Measurements from ENCODE around the gene YPEL1. TPM values are rescaled to one million over a fixed set of nuclear protein-coding genes. Genes with fewer than 3 reads are reported as not detected.
"Not testable (repeated sequence)": the region's sequence is repeated elsewhere in the genome, so short reads cannot be mapped to it uniquely, and the experiment has no call there.

Gene YPEL1
- total RNA-seq, 5 donors from 2014 or later (not counting 1 experiment from before 2014, with no cell fraction given) = 8.2 to 12.6 (median 9.9) TPM

DNA sequence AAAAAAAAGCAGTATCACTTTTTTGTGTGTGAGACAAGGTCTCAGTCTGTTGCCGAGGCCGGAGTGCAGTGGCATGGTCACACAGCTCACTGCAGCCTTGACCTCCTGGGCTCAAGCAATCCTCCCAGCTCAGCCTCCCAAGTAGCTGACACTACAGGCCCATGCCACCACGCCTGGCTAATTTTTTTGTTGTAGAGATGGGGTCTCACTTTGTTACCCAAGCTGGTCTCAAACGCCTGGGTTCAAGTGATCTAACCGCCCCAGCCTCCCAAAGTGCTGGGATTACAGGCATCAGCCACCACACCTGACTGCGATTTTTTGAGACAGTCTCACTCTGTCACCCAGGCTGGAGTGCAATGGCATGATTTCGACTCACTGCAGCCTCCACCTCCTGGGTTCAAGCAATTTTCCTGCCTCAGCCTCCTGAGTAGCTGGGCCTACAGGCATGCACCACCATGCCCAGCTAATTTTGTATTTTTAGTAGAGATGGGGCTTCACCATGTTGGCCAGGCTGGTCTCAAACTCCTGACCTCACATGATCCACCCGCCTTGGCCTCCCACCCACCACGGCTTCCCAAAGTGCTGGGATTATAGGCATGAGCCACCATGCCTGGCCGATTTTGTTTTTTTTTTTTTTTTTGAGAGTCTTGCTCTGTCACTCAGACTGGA lies 15.3 kb downstream of the YPEL1 start:
- H3K9me3 Mint-ChIP-seq; H3K27me3 ChIP-seq (replicated peaks in 1 of 2; ENCODE audit: control insufficient read depth in 2 of 2, extremely low read depth in 1 of 2, insufficient read depth in 2 of 2, low read length in 1 of 2); H3K4me1 ChIP-seq (ENCODE audit: control insufficient read depth in 1 of 2, extremely low read depth in 1 of 2, insufficient read depth in 2 of 2, low read length in 2 of 2); H3K27ac ChIP-seq (ENCODE audit: low read length); H3K4me3 ChIP-seq (ENCODE audit: control insufficient read depth in 1 of 2, extremely low read depth in 1 of 2, low read length in 1 of 2); H3K36me3 ChIP-seq (ENCODE audit: control insufficient read depth in 2 of 2, extremely low read depth in 1 of 2, insufficient read depth in 1 of 2, low read length in 1 of 2); H3K4me1 Mint-ChIP-seq; ATAC-seq (replicated peaks in 1 of 4); H3K4me3 Mint-ChIP-seq; H3K27ac Mint-ChIP-seq; H3K9me3 ChIP-seq; H3K36me3 Mint-ChIP-seq; CTCF ChIA-PET; POLR2A ChIA-PET; H3K27me3 Mint-ChIP-seq; DNase-seq: not testable (repeated sequence)
- WGBS (ENCODE audit: insufficient coverage) = 100% methylated on average over 4 of the region's 10 CpGs

GRCh38 chr22:21719024-21719423 lies 16.6 kb downstream of the YPEL1 start:
- Mint-ChIP-seq H3K36me3 (peaks cover 2% of the 10 kb centered on the region), H3K4me1 (peaks cover 0 to 7% (median 0%) of the 10 kb centered on the region in 3 donors), H3K27ac (peak overlapping the region in 1 of 2 donors; percentile 40), H3K9me3 (no peaks in the 10 kb centered on the region), H3K4me3 (no peak overlapping the region), H3K27me3 (no peaks in the 10 kb centered on the region)
- ATAC-seq (replicated peaks in 1 of 4) (no peak), DNase-seq (no peak)
- Histone ChIP-seq H3K27me3 (replicated peaks in 1 of 2; ENCODE audit: control insufficient read depth in 2 of 2, extremely low read depth in 1 of 2, insufficient read depth in 2 of 2, low read length in 1 of 2) (no peaks in the 10 kb centered on the region), H3K27ac (ENCODE audit: low read length) (no peak overlapping the region), H3K9me3 (no peaks in the 10 kb centered on the region), H3K4me1 (ENCODE audit: control insufficient read depth in 1 of 2, extremely low read depth in 1 of 2, insufficient read depth in 2 of 2, low read length in 2 of 2) (no peaks in the 10 kb centered on the region), H3K4me3 (ENCODE audit: control insufficient read depth in 1 of 2, extremely low read depth in 1 of 2, low read length in 1 of 2) (no peak overlapping the region), H3K36me3 (ENCODE audit: control insufficient read depth in 2 of 2, extremely low read depth in 1 of 2, insufficient read depth in 1 of 2, low read length in 1 of 2) (no peaks in the 10 kb centered on the region)
- ChIA-PET CTCF (interaction anchor here in 1 of 2 donors (0.6 kb wide), 1 partner anchor 14 kb away, joined by 3 read pairs; no protein-coding TSS in a partner anchor), POLR2A (interaction anchor here in 1 of 2 donors (0.6 kb wide), 1 partner anchor 706 kb away, joined by 15 read pairs; no protein-coding TSS in a partner anchor)
- 86% methylated on average over 1 of the region's 4 CpGs for WGBS (ENCODE audit: insufficient coverage)

DNA sequence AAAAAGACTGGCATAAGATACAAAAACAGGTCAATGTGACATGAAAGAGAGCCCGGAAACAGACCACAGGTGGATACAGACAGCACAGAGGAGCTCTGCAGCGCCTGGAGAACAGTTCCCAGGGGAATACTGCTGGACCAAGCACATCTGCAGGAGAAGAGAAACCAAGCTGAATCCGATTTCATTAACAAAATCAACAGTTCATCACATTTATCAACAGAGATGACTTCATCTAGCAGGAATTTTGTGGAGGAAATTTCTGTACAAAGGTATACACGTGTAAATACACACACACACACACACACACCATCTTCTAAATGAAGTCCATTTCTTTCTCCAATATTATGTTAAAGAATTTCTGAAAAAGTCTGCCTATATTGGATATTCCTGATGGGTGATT lies 17.1 kb downstream of the YPEL1 start:
- Histone ChIP-seq H3K4me3 (ENCODE audit: control insufficient read depth in 1 of 2, extremely low read depth in 1 of 2, low read length in 1 of 2) (no peak overlapping the region), H3K27me3 (replicated peaks in 1 of 2; ENCODE audit: control insufficient read depth in 2 of 2, extremely low read depth in 1 of 2, insufficient read depth in 2 of 2, low read length in 1 of 2) (no peaks in the 10 kb centered on the region), H3K27ac (ENCODE audit: low read length) (no peak overlapping the region), H3K9me3 (no peaks in the 10 kb centered on the region), H3K36me3 (ENCODE audit: control insufficient read depth in 2 of 2, extremely low read depth in 1 of 2, insufficient read depth in 1 of 2, low read length in 1 of 2) (no peaks in the 10 kb centered on the region), H3K4me1 (ENCODE audit: control insufficient read depth in 1 of 2, extremely low read depth in 1 of 2, insufficient read depth in 2 of 2, low read length in 2 of 2) (no peaks in the 10 kb centered on the region)
- Mint-ChIP-seq H3K36me3 (peaks cover 2% of the 10 kb centered on the region), H3K27me3 (no peaks in the 10 kb centered on the region), H3K4me1 (peaks cover under 1 to 8% (median 2%) of the 10 kb centered on the region in 3 donors), H3K4me3 (no peak overlapping the region), H3K9me3 (no peaks in the 10 kb centered on the region), H3K27ac (no peak overlapping the region)
- ChIA-PET CTCF (no interaction called here), POLR2A (no interaction called here)
- DNase-seq (no peak), ATAC-seq (replicated peaks in 1 of 4) (no peak)
- WGBS (ENCODE audit: insufficient coverage) = 100% methylated on average over 1 of the region's 4 CpGs

DNA sequence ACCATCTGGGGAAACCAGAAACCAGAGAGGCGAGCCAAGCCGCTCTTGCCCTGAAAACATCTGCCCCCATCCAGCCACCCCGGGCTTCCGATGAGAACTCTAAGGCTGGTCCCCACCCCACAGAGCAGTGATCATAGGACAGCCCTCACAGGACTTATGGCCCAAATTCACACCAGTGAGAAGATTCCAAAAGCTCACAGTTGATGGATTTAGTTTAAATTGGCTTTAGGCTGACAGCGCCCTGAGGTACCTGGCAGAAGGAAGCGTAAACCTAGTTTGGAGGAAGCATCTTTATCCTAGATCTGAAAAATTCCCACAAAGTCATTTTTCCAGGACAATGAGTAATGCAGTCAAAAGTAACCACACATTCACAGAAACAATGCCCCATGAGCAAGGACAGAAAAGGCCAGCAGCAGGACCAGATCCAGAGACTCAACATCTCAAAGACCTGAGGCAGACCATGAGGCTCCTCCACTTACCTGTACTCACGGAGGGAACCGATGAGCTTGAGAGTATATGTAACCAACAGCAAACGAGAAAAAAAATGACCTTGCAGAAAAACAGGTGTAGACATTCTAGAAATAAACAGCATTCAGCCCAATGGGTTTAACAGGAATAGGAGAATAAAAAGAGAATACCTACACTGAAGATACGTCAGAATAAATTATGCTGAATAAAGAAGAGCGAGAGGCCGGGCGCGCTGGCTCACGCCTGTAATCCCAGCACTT lies 19.0 kb downstream of the YPEL1 start:
- H3K36me3 ChIP-seq (ENCODE audit: control insufficient read depth in 2 of 2, extremely low read depth in 1 of 2, insufficient read depth in 1 of 2, low read length in 1 of 2); H3K4me3 Mint-ChIP-seq; H3K4me1 ChIP-seq (ENCODE audit: control insufficient read depth in 1 of 2, extremely low read depth in 1 of 2, insufficient read depth in 2 of 2, low read length in 2 of 2); CTCF ChIA-PET; H3K9me3 ChIP-seq; H3K27ac Mint-ChIP-seq; H3K4me3 ChIP-seq (ENCODE audit: control insufficient read depth in 1 of 2, extremely low read depth in 1 of 2, low read length in 1 of 2); ATAC-seq (replicated peaks in 1 of 4); H3K36me3 Mint-ChIP-seq; H3K27ac ChIP-seq (ENCODE audit: low read length); DNase-seq; POLR2A ChIA-PET; H3K9me3 Mint-ChIP-seq; H3K27me3 ChIP-seq (replicated peaks in 1 of 2; ENCODE audit: control insufficient read depth in 2 of 2, extremely low read depth in 1 of 2, insufficient read depth in 2 of 2, low read length in 1 of 2); H3K27me3 Mint-ChIP-seq: not testable (repeated sequence)
- 97% methylated on average over 6 of the region's 15 CpGs for WGBS (ENCODE audit: insufficient coverage)
- peaks cover 7 to 15% (median 7%) of the 10 kb centered on the region in 3 donors for H3K4me1 Mint-ChIP-seq

DNA sequence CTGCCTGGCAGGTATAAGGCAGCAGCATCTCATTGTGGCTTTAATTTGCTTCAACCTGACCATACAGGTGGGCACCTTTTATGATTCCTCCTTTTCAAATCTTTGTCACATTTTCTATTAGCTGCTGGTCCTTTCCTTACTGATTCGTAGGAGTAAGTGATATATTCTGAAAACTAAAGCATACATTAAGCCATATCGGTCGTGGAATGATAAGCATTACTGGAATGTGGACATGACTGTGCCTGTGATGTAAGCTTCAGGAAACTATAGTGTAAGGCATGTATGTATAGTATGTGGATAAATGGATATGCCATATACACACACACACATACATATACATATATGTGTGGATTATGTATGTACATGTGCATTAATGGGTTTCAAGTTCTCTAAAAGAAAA lies 20.8 kb downstream of the YPEL1 start:
- no peak overlapping the region for H3K4me3 Mint-ChIP-seq

DNA sequence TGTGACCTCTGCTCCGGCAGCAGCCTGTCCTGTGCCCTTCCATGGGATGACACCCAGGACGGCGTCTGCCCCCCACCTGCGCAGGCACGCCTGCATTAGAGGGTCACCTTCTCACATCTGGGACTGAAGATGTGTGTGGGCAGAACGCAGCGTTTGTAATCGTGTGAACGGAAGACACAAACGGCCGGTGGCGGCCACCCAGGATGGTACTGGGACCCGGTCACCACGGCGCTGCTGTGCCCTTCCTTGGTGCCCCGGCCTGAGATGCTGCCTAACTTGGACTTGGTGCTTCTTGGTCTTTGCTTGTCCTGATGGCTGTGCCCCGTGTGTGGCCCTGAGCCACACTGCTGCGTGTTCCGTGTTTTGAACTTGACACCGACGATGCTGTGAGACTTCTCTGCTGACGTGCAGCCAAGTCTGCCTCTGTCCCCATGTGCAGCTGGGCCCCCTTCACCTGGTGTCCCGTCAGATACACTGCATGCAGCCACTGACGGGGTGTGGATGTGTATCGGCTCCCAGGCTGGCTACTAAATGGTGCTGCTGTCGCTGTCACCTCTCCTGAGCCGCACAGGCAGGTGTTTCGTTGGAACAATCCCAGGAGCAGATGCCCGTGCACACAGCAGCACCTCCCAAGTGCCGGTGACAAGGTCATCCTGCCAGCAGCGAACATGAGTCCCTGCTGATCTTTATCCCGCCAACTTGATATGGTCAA lies 21.4 kb downstream of the YPEL1 start:
- POLR2A ChIA-PET = no interaction called here
- no peaks in the 10 kb centered on the region for H3K27me3 ChIP-seq (replicated peaks in 1 of 2; ENCODE audit: control insufficient read depth in 2 of 2, extremely low read depth in 1 of 2, insufficient read depth in 2 of 2, low read length in 1 of 2)
- WGBS (ENCODE audit: insufficient coverage) = 95% methylated on average over 31 of the region's 32 CpGs

More for the DNA sequence above, 20.8 kb downstream of the YPEL1 start:
- no CpG with 5 or more reads among the region's 3 CpGs for WGBS (ENCODE audit: insufficient coverage)
- Histone ChIP-seq H3K4me1 (ENCODE audit: control insufficient read depth in 1 of 2, extremely low read depth in 1 of 2, insufficient read depth in 2 of 2, low read length in 2 of 2) (peaks cover 0 to 4% of the 10 kb centered on the region in 2 experiments), H3K9me3 (no peaks in the 10 kb centered on the region), H3K4me3 (ENCODE audit: control insufficient read depth in 1 of 2, extremely low read depth in 1 of 2, low read length in 1 of 2) (no peak overlapping the region), H3K27me3 (replicated peaks in 1 of 2; ENCODE audit: control insufficient read depth in 2 of 2, extremely low read depth in 1 of 2, insufficient read depth in 2 of 2, low read length in 1 of 2) (no peaks in the 10 kb centered on the region), H3K27ac (ENCODE audit: low read length) (no peak overlapping the region), H3K36me3 (ENCODE audit: control insufficient read depth in 2 of 2, extremely low read depth in 1 of 2, insufficient read depth in 1 of 2, low read length in 1 of 2) (peaks cover 0 to 7% of the 10 kb centered on the region in 2 donors)
- ATAC-seq (replicated peaks in 1 of 4) = no peak
- POLR2A ChIA-PET = no interaction called here
- Mint-ChIP-seq H3K9me3 (no peaks in the 10 kb centered on the region), H3K4me1 (peaks cover 7 to 15% (median 7%) of the 10 kb centered on the region in 3 donors), H3K27me3 (no peaks in the 10 kb centered on the region), H3K27ac (no peak overlapping the region), H3K36me3 (peaks cover 2% of the 10 kb centered on the region)
- no peak for DNase-seq
- CTCF ChIA-PET = interaction anchor here in 1 of 2 donors (1.1 kb wide), 1 partner anchor 10 kb away, joined by 3 read pairs; no protein-coding TSS in a partner anchor

More for the DNA sequence above, 21.4 kb downstream of the YPEL1 start:
- peaks cover 2% of the 10 kb centered on the region for H3K36me3 Mint-ChIP-seq
- H3K4me1 Mint-ChIP-seq = peaks cover 7 to 13% (median 7%) of the 10 kb centered on the region in 3 donors
- no peaks in the 10 kb centered on the region for H3K9me3 Mint-ChIP-seq
- H3K27ac ChIP-seq (ENCODE audit: low read length) = no peak overlapping the region
- H3K27ac Mint-ChIP-seq = no peak overlapping the region
- no peak overlapping the region for H3K4me3 Mint-ChIP-seq
- peaks cover 0 to 9% of the 10 kb centered on the region in 2 donors for H3K36me3 ChIP-seq (ENCODE audit: control insufficient read depth in 2 of 2, extremely low read depth in 1 of 2, insufficient read depth in 1 of 2, low read length in 1 of 2)
- no peaks in the 10 kb centered on the region for H3K9me3 ChIP-seq
- peaks cover 0 to 4% of the 10 kb centered on the region in 2 experiments for H3K4me1 ChIP-seq (ENCODE audit: control insufficient read depth in 1 of 2, extremely low read depth in 1 of 2, insufficient read depth in 2 of 2, low read length in 2 of 2)
- CTCF ChIA-PET = interaction anchor here in 1 of 2 donors (1.0 to 1.1 kb wide), 3 partner anchors 10 to 239 kb away, joined by 3 to 7 read pairs (median 3); partner anchors contain the start of gene PPM1F
- DNase-seq (no peak), ATAC-seq (replicated peaks in 1 of 4) (no peak)
- H3K4me3 ChIP-seq (ENCODE audit: control insufficient read depth in 1 of 2, extremely low read depth in 1 of 2, low read length in 1 of 2) = no peak overlapping the region
- no peaks in the 10 kb centered on the region for H3K27me3 Mint-ChIP-seq

Measured in T-cell (primary cell).